SK-N-DZ (cell line): ENCODE measurements around the gene ZNF775.

ENCODE experiments used
- DNase-seq: peaks from one replicate; pipeline ENCODE4 v3.0.0-alpha.2; 2015; ENCODE audit warnings: low spot score

Gene ZNF775

DNA sequence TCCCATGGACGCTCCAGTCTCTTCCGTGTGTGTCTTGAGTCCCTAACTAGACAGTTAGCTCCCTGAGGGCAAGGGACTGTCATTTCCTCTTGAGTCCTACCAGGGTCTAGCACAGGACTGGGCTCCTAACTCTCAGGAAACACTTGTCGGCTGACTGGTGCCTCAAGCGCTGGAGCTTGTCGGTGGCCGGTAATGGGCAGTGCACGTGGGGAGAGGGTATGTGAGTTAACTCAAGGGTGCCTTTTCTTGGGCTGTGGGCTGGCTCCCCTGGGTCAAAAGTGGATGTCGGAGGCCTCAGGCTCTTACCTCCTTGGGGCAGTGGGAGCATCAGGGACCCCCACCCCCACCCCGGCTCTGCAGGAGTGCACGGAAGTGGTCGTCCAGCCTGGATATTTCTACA, 32.9 kb downstream of the ZNF775 start:
- DNase-seq, result no peak

DNA sequence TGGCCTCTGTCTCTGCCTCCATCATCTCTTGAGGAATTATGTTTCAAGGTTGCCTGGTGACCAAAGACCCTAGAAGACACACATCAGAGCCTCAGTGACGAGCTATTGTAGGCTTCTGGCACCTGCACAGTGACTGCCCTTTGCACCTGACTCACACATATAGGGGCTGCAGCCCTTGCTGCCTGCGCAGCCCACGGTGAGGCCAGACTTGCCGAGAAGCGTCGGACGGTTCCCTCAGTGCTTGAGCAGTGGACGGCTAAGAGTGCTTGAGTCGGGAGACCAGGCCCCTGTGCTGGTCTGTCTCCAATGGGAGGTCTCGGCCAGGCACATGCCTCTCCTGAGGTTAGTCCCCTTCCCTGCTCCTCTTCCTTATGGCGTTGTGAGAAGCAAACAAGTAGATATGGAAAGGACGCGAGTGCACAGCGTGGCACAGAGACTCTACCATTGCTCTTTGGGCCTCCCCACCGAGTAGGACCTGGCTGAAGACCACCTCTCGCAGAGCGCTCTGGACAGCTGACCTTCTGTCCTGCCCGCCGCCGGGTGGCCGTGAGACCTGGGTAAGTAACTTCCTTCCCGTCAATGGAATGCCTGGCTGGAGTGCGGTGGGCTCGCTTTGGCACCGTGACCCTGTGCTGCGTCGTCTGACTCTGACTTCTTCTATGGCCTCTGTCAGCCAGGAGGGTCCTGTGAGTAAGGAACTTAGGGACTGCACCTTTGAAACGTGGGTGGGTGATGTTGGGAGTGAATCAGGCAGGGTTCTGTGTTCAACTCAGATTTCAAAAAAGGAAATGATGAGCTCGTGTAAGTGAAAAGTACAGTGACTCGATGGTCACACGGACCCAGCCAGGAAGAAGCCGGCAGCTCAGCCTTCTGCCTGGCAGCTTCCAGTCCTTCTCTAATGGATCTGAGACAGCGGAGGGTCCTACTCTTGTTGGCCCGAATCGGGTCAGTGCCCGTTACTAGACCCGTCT, 33.7 kb downstream of the ZNF775 start:
- DNase-seq, result no peak

- DNase-seq, result no peak
These were observed 34.5 kb downstream of the ZNF775 start for GRCh38 chr7:150413640-150414081.

GRCh38 chr7:150415161-150416153, 36.3 kb downstream of the ZNF775 start:
- DNase-seq, result no peak

GRCh38 chr7:150417239-150417638, 38.1 kb downstream of the ZNF775 start:
- DNase-seq, result no peak

DNA sequence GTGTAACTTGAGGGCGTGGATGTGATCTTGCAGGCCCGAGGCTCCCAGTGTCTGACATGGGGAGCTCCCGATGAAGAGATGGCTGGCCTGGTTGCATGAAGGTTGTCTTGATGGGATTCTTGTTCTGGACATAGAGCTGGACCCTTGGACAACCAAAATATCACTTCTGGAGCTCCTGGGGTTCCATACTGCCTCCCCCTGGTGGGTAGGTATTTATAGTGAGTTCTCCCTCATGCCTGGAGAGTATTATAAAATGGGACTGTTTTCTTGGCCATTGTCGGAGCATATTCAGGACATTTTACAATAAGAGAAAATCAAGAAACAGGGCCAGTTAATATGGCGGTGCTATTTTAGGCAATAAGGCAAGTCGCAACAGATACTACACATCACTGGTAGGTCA, 38.7 kb downstream of the ZNF775 start:
- DNase-seq, result no peak

DNA sequence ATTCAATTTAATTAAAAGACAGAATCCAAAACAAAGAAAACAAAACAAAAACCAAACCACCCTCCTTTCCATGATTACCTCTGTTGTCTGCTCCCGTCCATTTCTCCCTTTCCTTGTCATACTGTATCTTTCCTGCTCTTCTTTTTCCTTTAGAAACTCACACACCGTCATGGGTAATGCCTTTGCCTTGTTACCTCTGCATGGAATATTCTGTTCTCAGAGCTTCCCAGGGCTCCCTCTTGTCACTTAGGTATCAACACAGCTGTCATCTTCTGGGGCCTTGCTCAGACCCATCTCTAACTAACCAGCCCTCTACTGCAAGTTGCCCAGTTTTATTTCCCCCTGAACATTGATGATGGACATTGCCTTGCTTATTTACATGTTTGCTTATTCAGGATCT, 41.1 kb downstream of the ZNF775 start:
- DNase-seq, result no peak

DNA sequence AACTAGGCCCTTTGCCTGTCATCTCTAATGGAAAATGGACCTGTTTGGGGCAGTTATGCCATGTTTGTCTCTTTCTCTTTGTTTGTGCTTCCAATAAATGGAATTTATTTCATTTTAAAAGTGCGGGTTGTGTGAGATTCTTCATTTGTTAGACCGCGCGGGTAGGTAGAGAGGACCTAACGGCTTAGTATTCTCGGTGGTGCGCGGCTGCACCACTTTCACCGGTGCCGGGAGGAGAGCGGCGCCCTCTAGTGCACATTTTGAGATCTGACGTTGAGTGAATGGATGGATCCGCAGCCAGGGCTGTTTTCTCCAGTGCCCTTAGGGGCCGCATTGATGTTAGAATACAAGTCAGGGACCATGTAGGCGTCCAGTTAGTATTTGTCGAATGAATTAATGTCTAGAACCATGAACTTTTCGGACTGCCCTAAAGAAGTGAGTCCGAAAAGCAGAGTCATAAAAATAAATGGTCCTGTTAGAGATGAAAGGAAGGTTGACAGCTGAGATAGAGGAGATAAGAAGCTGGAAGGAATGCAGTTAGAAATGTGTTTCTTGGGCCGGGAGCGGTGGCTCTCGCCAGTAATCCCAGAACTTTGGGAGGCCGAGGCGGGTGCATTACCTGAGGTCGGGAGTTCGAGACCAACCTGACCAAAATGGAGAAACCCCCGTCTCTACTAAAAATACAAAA, 42.0 kb downstream of the ZNF775 start:
- DNase-seq, result peak; percentile 79

DNA sequence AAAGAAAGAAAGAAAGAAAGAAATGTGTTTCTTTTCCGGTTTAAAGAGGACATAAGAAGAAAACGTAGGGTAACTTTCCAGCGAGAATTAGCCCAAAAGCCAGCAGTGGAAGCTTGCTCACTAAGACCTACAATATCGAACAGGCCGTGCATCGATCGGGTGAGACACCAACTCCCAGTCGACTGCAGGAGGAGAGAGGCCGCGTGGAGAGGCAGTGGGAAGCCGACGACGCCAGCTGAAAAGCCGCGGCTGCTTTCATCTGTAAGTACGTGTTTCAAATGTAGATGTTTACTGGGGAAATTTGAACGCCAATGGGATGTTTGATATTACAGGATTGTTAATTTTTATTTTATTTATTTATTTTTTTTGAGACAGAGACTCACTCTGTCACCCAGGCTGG, 42.7 kb downstream of the ZNF775 start:
- DNase-seq, result no peak

DNA sequence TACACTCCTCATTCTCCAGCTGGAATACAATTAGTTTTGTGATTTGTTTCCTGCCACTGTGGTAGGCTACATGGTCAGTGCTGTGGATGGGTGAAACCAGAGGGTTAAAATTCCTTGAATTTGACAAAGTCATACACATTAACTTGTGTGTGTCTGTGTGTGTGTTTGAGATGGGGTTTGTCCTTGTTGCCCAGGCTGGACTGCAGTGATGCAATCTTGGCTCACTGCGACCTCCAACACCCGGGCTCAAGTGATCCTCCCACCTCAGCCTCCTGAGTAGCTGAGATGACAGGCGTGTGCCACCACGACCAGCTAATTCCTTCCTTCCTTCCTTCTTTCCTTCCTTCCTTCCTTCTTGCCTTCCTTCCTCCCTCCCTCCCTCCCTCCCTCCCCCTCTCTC, 46.5 kb downstream of the ZNF775 start:
- DNase-seq, result no peak

GRCh38 chr7:150428671-150429451, 49.7 kb downstream of the ZNF775 start:
- no peak for DNase-seq

DNA sequence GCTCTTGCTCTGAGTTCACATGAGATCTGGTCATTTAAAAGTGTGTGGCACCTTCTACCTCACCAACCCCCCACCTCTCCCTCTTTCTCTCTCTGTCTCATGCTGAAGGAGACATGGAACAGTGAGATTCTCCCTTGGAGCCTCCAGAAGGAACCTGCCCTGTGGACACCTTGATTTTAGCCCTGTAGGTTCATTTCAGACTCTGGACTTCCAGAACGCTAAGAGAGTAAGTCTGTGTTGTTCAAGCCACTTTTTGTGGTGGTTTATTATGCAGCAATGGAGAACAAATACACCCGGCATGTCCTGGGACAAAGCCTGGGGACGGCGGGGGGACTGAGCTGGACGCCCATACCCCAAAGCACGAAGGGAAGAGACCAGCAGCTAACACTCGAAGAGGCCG, 50.6 kb downstream of the ZNF775 start:
- no peak for DNase-seq

DNA sequence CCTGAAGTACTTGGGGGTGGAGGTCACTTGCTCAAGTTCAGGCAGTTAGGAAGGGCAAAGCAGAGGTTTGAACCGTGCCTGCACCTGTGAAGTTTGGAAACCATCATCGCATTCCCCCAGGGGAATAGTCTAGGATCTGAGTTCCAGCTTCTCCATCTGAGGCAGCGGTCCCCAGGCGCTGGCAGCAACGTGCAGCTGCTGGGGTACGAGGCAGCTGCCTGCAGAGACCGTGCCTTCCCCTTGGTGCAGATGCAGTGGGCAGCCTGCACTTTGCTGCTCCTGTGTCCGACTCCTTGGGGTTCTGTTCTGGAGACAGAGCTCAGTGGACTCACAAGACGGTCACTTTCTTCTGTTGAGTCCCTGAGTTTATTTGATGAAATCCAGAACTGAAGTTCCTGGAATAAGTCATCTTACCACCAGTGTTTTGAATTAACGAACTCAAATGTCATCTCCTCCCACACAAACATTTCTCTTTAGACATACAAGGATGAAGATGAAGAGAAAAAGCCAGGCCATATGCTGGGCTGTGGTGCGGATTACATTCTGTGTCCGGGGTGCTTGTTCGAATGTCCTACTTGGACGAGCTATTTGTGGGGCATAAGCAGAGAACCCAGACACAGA, 51.4 kb downstream of the ZNF775 start:
- DNase-seq, result no peak

- no peak for DNase-seq
These were observed 52.9 kb downstream of the ZNF775 start for GRCh38 chr7:150431839-150432658.

DNA sequence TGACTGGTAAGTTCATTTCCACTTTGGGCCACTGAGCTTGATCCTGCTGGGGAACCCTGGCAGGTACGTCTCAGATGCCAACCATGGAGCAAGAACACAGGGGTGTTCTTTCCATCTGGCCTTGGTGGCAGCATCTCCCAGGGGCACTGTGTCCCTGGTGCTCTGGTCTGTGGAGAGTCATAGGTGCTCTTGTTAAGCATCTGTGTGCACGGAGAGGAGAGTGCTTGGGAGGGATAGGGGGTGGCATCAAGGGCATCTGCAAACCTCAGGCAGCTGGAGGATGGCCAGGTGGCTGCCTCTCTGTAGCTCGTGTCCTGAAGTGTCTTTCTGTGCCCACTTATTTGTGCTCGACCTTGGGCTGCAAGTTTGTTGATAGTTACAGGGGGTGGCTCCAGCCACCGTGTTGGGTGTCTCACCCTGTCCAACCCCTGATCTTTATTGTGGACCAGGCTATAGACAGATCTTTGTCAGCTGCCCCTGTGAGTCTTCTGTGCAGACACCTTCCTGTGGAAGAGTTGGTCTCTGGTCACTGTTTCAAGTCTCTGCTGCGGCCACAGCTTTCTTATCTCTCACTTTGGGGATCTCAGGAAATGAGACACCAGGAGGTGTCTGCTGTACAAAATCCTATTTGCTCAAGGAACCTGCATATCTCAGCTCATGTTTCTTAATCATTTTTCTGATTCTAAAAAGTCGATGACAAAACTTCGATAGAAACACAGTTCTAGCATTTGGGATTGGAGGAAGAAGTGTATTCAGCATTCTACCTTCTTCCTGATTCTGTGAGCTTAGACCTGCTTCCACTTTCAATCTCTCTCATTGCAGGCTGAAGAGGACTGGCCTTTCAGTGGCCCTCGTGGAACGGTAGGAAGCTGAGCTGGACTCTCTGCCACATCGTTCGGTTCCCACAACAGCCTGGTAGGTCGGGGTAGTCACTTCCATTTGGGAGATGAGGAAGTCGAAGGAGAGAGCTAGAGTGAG, 54.1 kb downstream of the ZNF775 start:
- no peak for DNase-seq

GRCh38 chr7:150434240-150434639, 55.1 kb downstream of the ZNF775 start:
- DNase-seq, result no peak

- no peak for DNase-seq
These were observed 55.9 kb downstream of the ZNF775 start for GRCh38 chr7:150435047-150435389.

DNA sequence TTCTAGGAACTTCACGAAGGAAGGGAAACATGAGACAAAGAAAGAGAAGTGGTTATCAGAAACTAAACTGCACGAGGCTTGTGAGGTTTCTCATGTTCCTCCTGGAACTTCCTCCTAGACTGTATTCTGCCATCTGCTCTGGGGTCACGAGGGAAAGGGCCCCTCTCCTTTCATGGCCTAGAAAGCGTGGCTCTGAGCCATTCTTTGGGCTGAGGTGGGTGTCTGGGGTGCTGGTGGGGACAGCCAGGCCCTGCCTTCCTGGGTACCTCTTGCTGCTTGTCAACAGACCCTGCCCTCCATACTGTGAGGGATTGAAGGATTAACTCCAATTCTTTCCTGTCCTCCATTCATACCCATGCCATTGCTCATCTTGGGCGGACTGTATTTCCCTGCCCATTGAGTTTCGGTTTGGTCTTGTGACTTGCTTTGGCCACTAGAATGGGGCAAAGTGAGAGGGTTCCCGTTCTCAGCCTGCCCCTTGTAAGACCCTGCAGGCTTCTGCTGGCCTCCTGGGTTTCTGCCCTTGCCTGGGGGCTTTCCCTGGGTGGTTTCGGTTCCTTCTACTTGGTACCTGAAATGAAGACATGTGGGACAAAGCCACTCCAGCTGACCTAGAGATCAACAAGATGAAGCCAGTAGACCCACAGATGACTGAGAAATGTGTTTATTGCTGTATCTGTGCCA, 56.4 kb downstream of the ZNF775 start:
- DNase-seq, result no peak
